ENCODE measurements around the gene PLCB2.

The PLCB2 gene

GRCh38 chr15:40338921-40339620 is 31.3 kb upstream of the PLCB2 start:
- Histone ChIP-seq H3K27ac (ENCODE audit: low read depth, low read length) (peak overlapping the region; percentile 95), H3K4me3 (ENCODE audit: low read depth in 1 of 2, low read length in 2 of 2) (peak overlapping the region; percentile 63 to 93), H3K4me1 (ENCODE audit: insufficient read depth, low read length) (peaks cover 88% of the 10 kb centered on the region), H3K27me3 (ENCODE audit: control insufficient read depth in 1 of 2, insufficient read depth in 2 of 2, low read length in 2 of 2) (no peaks in the 10 kb centered on the region), H3K9me3 (ENCODE audit: low read length) (no peaks in the 10 kb centered on the region), H3K9ac (ENCODE audit: low read length) (peak overlapping the region; percentile 99), H3K36me3 (ENCODE audit: insufficient read depth, low read length) (peaks cover 23% of the 10 kb centered on the region)

- Histone ChIP-seq H3K9me3 (ENCODE audit: low read length) (no peaks in the 10 kb centered on the region), H3K9ac (ENCODE audit: low read length) (peak overlapping the region; percentile 99), H3K4me1 (ENCODE audit: insufficient read depth, low read length) (peaks cover 85% of the 10 kb centered on the region), H3K27me3 (ENCODE audit: control insufficient read depth in 1 of 2, insufficient read depth in 2 of 2, low read length in 2 of 2) (no peaks in the 10 kb centered on the region), H3K36me3 (ENCODE audit: insufficient read depth, low read length) (peaks cover 23% of the 10 kb centered on the region), H3K4me3 (ENCODE audit: low read depth in 1 of 2, low read length in 2 of 2) (peak overlapping the region; percentile 63 to 93), H3K27ac (ENCODE audit: low read depth, low read length) (peak overlapping the region; percentile 95)
Observed at GRCh38 chr15:40338041-40338657, 30.4 kb upstream of the PLCB2 start.

- Histone ChIP-seq H3K9ac (ENCODE audit: low read length) (peak overlapping the region; percentile 99), H3K27me3 (ENCODE audit: control insufficient read depth in 1 of 2, insufficient read depth in 2 of 2, low read length in 2 of 2) (no peaks in the 10 kb centered on the region), H3K4me3 (ENCODE audit: low read depth in 1 of 2, low read length in 2 of 2) (peak overlapping the region; percentile 63 to 93), H3K27ac (ENCODE audit: low read depth, low read length) (peak overlapping the region; percentile 95), H3K4me1 (ENCODE audit: insufficient read depth, low read length) (peaks cover 85% of the 10 kb centered on the region), H3K9me3 (ENCODE audit: low read length) (no peaks in the 10 kb centered on the region), H3K36me3 (ENCODE audit: insufficient read depth, low read length) (peaks cover 23% of the 10 kb centered on the region)
Observed at GRCh38 chr15:40337597-40337996, 29.9 kb upstream of the PLCB2 start.

GRCh38 chr15:40336744-40337122 is 29.0 kb upstream of the PLCB2 start:
- H3K4me3 ChIP-seq (ENCODE audit: low read depth in 1 of 2, low read length in 2 of 2) = no peak overlapping the region
- peak overlapping the region; percentile 95 for H3K27ac ChIP-seq (ENCODE audit: low read depth, low read length)
- H3K9me3 ChIP-seq (ENCODE audit: low read length) = no peaks in the 10 kb centered on the region
- H3K27me3 ChIP-seq (ENCODE audit: control insufficient read depth in 1 of 2, insufficient read depth in 2 of 2, low read length in 2 of 2) = no peaks in the 10 kb centered on the region
- peaks cover 23% of the 10 kb centered on the region for H3K36me3 ChIP-seq (ENCODE audit: insufficient read depth, low read length)
- peak overlapping the region; percentile 6 for H3K9ac ChIP-seq (ENCODE audit: low read length)
- peaks cover 92% of the 10 kb centered on the region for H3K4me1 ChIP-seq (ENCODE audit: insufficient read depth, low read length)

- Histone ChIP-seq H3K9me3 (ENCODE audit: low read length) (no peaks in the 10 kb centered on the region), H3K4me3 (ENCODE audit: low read depth in 1 of 2, low read length in 2 of 2) (no peak overlapping the region), H3K27ac (ENCODE audit: low read depth, low read length) (peak overlapping the region; percentile 95), H3K27me3 (ENCODE audit: control insufficient read depth in 1 of 2, insufficient read depth in 2 of 2, low read length in 2 of 2) (no peaks in the 10 kb centered on the region), H3K36me3 (ENCODE audit: insufficient read depth, low read length) (peaks cover 26% of the 10 kb centered on the region), H3K4me1 (ENCODE audit: insufficient read depth, low read length) (peaks cover 92% of the 10 kb centered on the region), H3K9ac (ENCODE audit: low read length) (peak overlapping the region; percentile 46)
Observed at GRCh38 chr15:40335938-40336743, 28.4 kb upstream of the PLCB2 start.

- Histone ChIP-seq H3K36me3 (ENCODE audit: insufficient read depth, low read length) (peaks cover 26% of the 10 kb centered on the region), H3K4me1 (ENCODE audit: insufficient read depth, low read length) (peaks cover 94% of the 10 kb centered on the region), H3K9me3 (ENCODE audit: low read length) (no peaks in the 10 kb centered on the region), H3K4me3 (ENCODE audit: low read depth in 1 of 2, low read length in 2 of 2) (no peak overlapping the region), H3K27ac (ENCODE audit: low read depth, low read length) (peak overlapping the region; percentile 95), H3K27me3 (ENCODE audit: control insufficient read depth in 1 of 2, insufficient read depth in 2 of 2, low read length in 2 of 2) (no peaks in the 10 kb centered on the region), H3K9ac (ENCODE audit: low read length) (peak overlapping the region; percentile 46)
Observed at GRCh38 chr15:40334941-40335795, 27.4 kb upstream of the PLCB2 start.

GRCh38 chr15:40334541-40334940 is 26.8 kb upstream of the PLCB2 start:
- no peaks in the 10 kb centered on the region for H3K27me3 ChIP-seq (ENCODE audit: control insufficient read depth in 1 of 2, insufficient read depth in 2 of 2, low read length in 2 of 2)

GRCh38 chr15:40333922-40334492 is 26.3 kb upstream of the PLCB2 start:
- H3K36me3 ChIP-seq (ENCODE audit: insufficient read depth, low read length) = peaks cover 26% of the 10 kb centered on the region
- H3K9me3 ChIP-seq (ENCODE audit: low read length) = no peaks in the 10 kb centered on the region
- peaks cover 94% of the 10 kb centered on the region for H3K4me1 ChIP-seq (ENCODE audit: insufficient read depth, low read length)
- no peaks in the 10 kb centered on the region for H3K27me3 ChIP-seq (ENCODE audit: control insufficient read depth in 1 of 2, insufficient read depth in 2 of 2, low read length in 2 of 2)
- peak overlapping the region; percentile 95 for H3K27ac ChIP-seq (ENCODE audit: low read depth, low read length)
- no peak overlapping the region for H3K4me3 ChIP-seq (ENCODE audit: low read depth in 1 of 2, low read length in 2 of 2)
- peak overlapping the region; percentile 51 for H3K9ac ChIP-seq (ENCODE audit: low read length)

More at GRCh38 chr15:40334541-40334940, 26.8 kb upstream of the PLCB2 start:
- H3K4me1 ChIP-seq (ENCODE audit: insufficient read depth, low read length) = peaks cover 94% of the 10 kb centered on the region
- H3K27ac ChIP-seq (ENCODE audit: low read depth, low read length) = peak overlapping the region; percentile 95
- H3K36me3 ChIP-seq (ENCODE audit: insufficient read depth, low read length) = peaks cover 26% of the 10 kb centered on the region
- peak overlapping the region; percentile 51 for H3K9ac ChIP-seq (ENCODE audit: low read length)
- no peak overlapping the region for H3K4me3 ChIP-seq (ENCODE audit: low read depth in 1 of 2, low read length in 2 of 2)
- no peaks in the 10 kb centered on the region for H3K9me3 ChIP-seq (ENCODE audit: low read length)

- H3K9me3 ChIP-seq (ENCODE audit: low read length) = no peaks in the 10 kb centered on the region
- no peak overlapping the region for H3K4me3 ChIP-seq (ENCODE audit: low read depth in 1 of 2, low read length in 2 of 2)
- peak overlapping the region; percentile 95 for H3K27ac ChIP-seq (ENCODE audit: low read depth, low read length)
- no peaks in the 10 kb centered on the region for H3K27me3 ChIP-seq (ENCODE audit: control insufficient read depth in 1 of 2, insufficient read depth in 2 of 2, low read length in 2 of 2)
- H3K9ac ChIP-seq (ENCODE audit: low read length) = no peak overlapping the region
- peaks cover 31% of the 10 kb centered on the region for H3K36me3 ChIP-seq (ENCODE audit: insufficient read depth, low read length)
- peaks cover 94% of the 10 kb centered on the region for H3K4me1 ChIP-seq (ENCODE audit: insufficient read depth, low read length)
Observed at GRCh38 chr15:40332113-40332781, 24.5 kb upstream of the PLCB2 start.

GRCh38 chr15:40331637-40332036 is 23.9 kb upstream of the PLCB2 start:
- H3K27ac ChIP-seq (ENCODE audit: low read depth, low read length) = peak overlapping the region; percentile 95
- H3K4me1 ChIP-seq (ENCODE audit: insufficient read depth, low read length) = peaks cover 94% of the 10 kb centered on the region

More at GRCh38 chr15:40331637-40332036, 23.9 kb upstream of the PLCB2 start:
- H3K27me3 ChIP-seq (ENCODE audit: control insufficient read depth in 1 of 2, insufficient read depth in 2 of 2, low read length in 2 of 2) = no peaks in the 10 kb centered on the region
- H3K36me3 ChIP-seq (ENCODE audit: insufficient read depth, low read length) = peaks cover 33% of the 10 kb centered on the region
- no peak overlapping the region for H3K9ac ChIP-seq (ENCODE audit: low read length)
- H3K9me3 ChIP-seq (ENCODE audit: low read length) = no peaks in the 10 kb centered on the region
- no peak overlapping the region for H3K4me3 ChIP-seq (ENCODE audit: low read depth in 1 of 2, low read length in 2 of 2)
